Measurements from ENCODE around the gene MAN2A1. TPM values are rescaled to one million over a fixed set of nuclear protein-coding genes. Genes with fewer than 3 reads are reported as not detected.
A peak's percentile ranks its signal among the peaks of the same experiment; 100 is the strongest.

MAN2A1 gene
- total RNA-seq, 1 experiment from 2014 or later, result 128 TPM

GRCh38 chr5:109876941-109877669, 187.4 kb downstream of the MAN2A1 start:
- intact Hi-C loops (cut with micrococcal nuclease; ENCODE audit: unreplicated experiment), result no loop called here
- Histone ChIP-seq H3K4me1 (ENCODE audit: insufficient read depth, low read length, poor library complexity, severe bottlenecking) (no peaks in the 10 kb centered on the region), H3K4me3 (ENCODE audit: low read depth, low read length, poor library complexity, severe bottlenecking) (no peak overlapping the region), H3K9me3 (ENCODE audit: low read depth, low read length, poor library complexity, severe bottlenecking) (no peaks in the 10 kb centered on the region), H3K36me3 (ENCODE audit: insufficient read depth, low read length, poor library complexity, severe bottlenecking) (no peaks in the 10 kb centered on the region), H3K27ac (ENCODE audit: low read depth, low read length, poor library complexity, severe bottlenecking) (no peak overlapping the region), H3K27me3 (replicated peaks; ENCODE audit: insufficient read depth, low read depth, low read length, poor library complexity) (no peaks in the 10 kb centered on the region)
- TF ChIP-seq, protein P1, sequence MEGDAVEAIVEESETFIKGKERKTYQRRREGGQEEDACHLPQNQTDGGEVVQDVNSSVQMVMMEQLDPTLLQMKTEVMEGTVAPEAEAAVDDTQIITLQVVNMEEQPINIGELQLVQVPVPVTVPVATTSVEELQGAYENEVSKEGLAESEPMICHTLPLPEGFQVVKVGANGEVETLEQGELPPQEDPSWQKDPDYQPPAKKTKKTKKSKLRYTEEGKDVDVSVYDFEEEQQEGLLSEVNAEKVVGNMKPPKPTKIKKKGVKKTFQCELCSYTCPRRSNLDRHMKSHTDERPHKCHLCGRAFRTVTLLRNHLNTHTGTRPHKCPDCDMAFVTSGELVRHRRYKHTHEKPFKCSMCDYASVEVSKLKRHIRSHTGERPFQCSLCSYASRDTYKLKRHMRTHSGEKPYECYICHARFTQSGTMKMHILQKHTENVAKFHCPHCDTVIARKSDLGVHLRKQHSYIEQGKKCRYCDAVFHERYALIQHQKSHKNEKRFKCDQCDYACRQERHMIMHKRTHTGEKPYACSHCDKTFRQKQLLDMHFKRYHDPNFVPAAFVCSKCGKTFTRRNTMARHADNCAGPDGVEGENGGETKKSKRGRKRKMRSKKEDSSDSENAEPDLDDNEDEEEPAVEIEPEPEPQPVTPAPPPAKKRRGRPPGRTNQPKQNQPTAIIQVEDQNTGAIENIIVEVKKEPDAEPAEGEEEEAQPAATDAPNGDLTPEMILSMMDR (conservative IDR thresholded peaks at IDR 0.05; ENCODE audit: low read depth, low read length), result no peak
- no peak for TF ChIP-seq EZH2 (IDR thresholded peaks at IDR 0.05; ENCODE audit: borderline replicate concordance, low read depth, low read length, poor library complexity, severe bottlenecking)
- BruUV-seq (replicated peaks), result no TSS peak
- CTCF ChIA-PET, result no interaction called here
- DNase-seq (ENCODE audit: low spot score), result no peak
- POLR2A ChIA-PET (ENCODE audit: low non-redundant PET), result no interaction called here

DNA sequence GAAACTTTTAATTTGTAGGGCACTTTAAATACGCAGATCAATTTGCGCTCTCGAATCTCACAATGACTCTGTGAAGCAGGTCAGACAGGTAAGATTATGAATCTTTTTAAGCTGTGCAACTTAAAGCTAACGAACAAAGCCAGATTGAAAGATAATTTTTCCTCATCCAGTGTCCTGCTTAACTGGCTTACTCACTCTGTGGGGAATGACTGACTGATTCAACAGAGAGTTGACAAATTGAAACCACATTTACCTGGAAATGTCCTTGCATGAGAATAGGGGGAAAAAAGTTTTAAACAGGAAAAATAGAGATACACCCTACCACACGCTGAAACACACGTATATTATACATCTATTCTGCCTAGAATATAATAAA, 187.9 kb downstream of the MAN2A1 start:
- ChIA-PET POLR2A (ENCODE audit: low non-redundant PET) (no interaction called here), CTCF (no interaction called here)
- no peak for DNase-seq (ENCODE audit: low spot score)
- H3K27ac ChIP-seq (ENCODE audit: low read depth, low read length, poor library complexity, severe bottlenecking), result no peak overlapping the region
- no peaks in the 10 kb centered on the region for H3K27me3 ChIP-seq (replicated peaks; ENCODE audit: insufficient read depth, low read depth, low read length, poor library complexity)
- no peaks in the 10 kb centered on the region for H3K9me3 ChIP-seq (ENCODE audit: low read depth, low read length, poor library complexity, severe bottlenecking)
- no peaks in the 10 kb centered on the region for H3K36me3 ChIP-seq (ENCODE audit: insufficient read depth, low read length, poor library complexity, severe bottlenecking)
- TF ChIP-seq EZH2 (IDR thresholded peaks at IDR 0.05; ENCODE audit: borderline replicate concordance, low read depth, low read length, poor library complexity, severe bottlenecking), result no peak
- TF ChIP-seq, protein P1 (conservative IDR thresholded peaks at IDR 0.05; ENCODE audit: low read depth, low read length), result no peak
- BruUV-seq (replicated peaks), result no TSS peak
- H3K4me1 ChIP-seq (ENCODE audit: insufficient read depth, low read length, poor library complexity, severe bottlenecking), result no peaks in the 10 kb centered on the region
- intact Hi-C loops (cut with micrococcal nuclease; ENCODE audit: unreplicated experiment), result no loop called here
- no peak overlapping the region for H3K4me3 ChIP-seq (ENCODE audit: low read depth, low read length, poor library complexity, severe bottlenecking)

DNA sequence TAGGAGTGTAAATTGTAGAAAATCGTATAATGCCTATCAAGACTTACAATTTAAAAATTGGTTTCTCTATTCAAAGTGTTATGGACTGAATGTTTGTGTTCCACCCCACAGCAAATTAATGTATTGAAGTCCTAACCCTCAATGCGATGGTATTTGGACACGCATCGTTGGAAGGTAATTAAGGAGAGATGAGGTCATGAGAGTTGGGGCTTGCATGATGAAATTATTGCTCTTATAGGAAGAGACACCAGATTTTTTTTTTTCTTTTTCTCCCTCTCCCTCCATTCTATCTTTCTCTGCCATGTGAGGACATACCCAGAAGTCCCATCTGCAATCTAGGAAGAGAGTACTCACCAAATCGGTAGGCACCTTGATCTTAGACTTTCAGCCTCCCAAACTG, 189.2 kb downstream of the MAN2A1 start:
- Histone ChIP-seq H3K27ac (ENCODE audit: low read depth, low read length, poor library complexity, severe bottlenecking) (no peak overlapping the region), H3K4me1 (ENCODE audit: insufficient read depth, low read length, poor library complexity, severe bottlenecking) (no peaks in the 10 kb centered on the region), H3K9me3 (ENCODE audit: low read depth, low read length, poor library complexity, severe bottlenecking) (no peaks in the 10 kb centered on the region), H3K36me3 (ENCODE audit: insufficient read depth, low read length, poor library complexity, severe bottlenecking) (no peaks in the 10 kb centered on the region), H3K27me3 (replicated peaks; ENCODE audit: insufficient read depth, low read depth, low read length, poor library complexity) (no peaks in the 10 kb centered on the region), H3K4me3 (ENCODE audit: low read depth, low read length, poor library complexity, severe bottlenecking) (no peak overlapping the region)
- ChIA-PET CTCF (no interaction called here), POLR2A (ENCODE audit: low non-redundant PET) (no interaction called here)
- TF ChIP-seq EZH2 (IDR thresholded peaks at IDR 0.05; ENCODE audit: borderline replicate concordance, low read depth, low read length, poor library complexity, severe bottlenecking), result no peak
- TF ChIP-seq, protein P1 (conservative IDR thresholded peaks at IDR 0.05; ENCODE audit: low read depth, low read length), result no peak
- no TSS peak for BruUV-seq (replicated peaks)
- intact Hi-C loops (cut with micrococcal nuclease; ENCODE audit: unreplicated experiment), result no loop called here
- peak; percentile 40 for DNase-seq (ENCODE audit: low spot score)
